Sigmoid colon (tissue), 7 donors: ENCODE data around the gene ATP8A1. TPM values are rescaled to one million over a fixed set of nuclear protein-coding genes. Genes with fewer than 3 reads are reported as not detected.
A peak's percentile ranks its signal among the peaks of the same experiment; 100 is the strongest.
"Not testable (repeated sequence)": the region's sequence is repeated elsewhere in the genome, so short reads cannot be mapped to it uniquely, and the experiment has no call there.

Source experiments
- DNase-seq: peaks from one replicate; pipeline ENCODE4 v3.0.0-alpha.2; 2019
- H3K27ac ChIP-seq, 4 donors: fragments of 200-600 bp; sonication (generic); one replicate each; pipeline ENCODE4 v1.5.1; 2016 to 2019; ENCODE audit warnings: mild to moderate bottlenecking in 1 of 4
- H3K27me3 ChIP-seq, 3 donors: fragments of 200-600 bp; sonication (generic); one replicate each; pipeline ENCODE4 v1.5.1; 2019; ENCODE audit warnings: mild to moderate bottlenecking in 1 of 3
- H3K36me3 ChIP-seq, 4 donors: fragments of 200-600 bp; sonication (generic); one replicate each; pipeline ENCODE4 v1.5.1; 2016 to 2019
- H3K4me1 ChIP-seq, 4 donors: fragments of 200-600 bp; sonication (generic); one replicate each; pipeline ENCODE4 v1.5.1; 2017 to 2019
- H3K4me3 ChIP-seq, 4 donors: fragments of 200-600 bp; sonication (generic); one replicate each; pipeline ENCODE4 v1.5.1; 2017 to 2019; ENCODE audit warnings: mild to moderate bottlenecking in 2 of 4, moderate library complexity in 1 of 4
- H3K9me3 ChIP-seq, 4 donors: fragments of 200-600 bp in 3 of 4; sonication (generic) in 3 of 4; one replicate each; pipeline versions ENCODE4 v1.5.1 to v1.6.1; 2013 to 2019
- CTCF ChIP-seq, 4 experiments: fragments of 450-650 bp in 3 of 4; fragments of 200-600 bp in 1 of 4; IDR thresholded peaks; one replicate each; pipeline ENCODE4 v1.5.1; 2016 to 2019; ENCODE audit warnings: antibody characterized with exemption in 4 of 4, mild to moderate bottlenecking in 3 of 4, moderate library complexity in 2 of 4
- EP300 ChIP-seq, 4 donors: sonication (generic); formaldehyde crosslinking; IDR thresholded peaks; one replicate each; pipeline ENCODE4 v1.6.1; 2017; ENCODE audit warnings: antibody characterized with exemption in 4 of 4
- POLR2A ChIP-seq, 2 donors: fragments of 450-650 bp; IDR thresholded peaks; one replicate each; pipeline ENCODE4 v1.6.1; 2016; ENCODE audit warnings: antibody characterized with exemption in 2 of 2, mild to moderate bottlenecking in 2 of 2, moderate library complexity in 2 of 2
- POLR2AphosphoS5 ChIP-seq, 4 donors: sonication (generic); formaldehyde crosslinking; IDR thresholded peaks; one replicate each; pipeline ENCODE4 v1.6.1; 2017; ENCODE audit warnings: antibody characterized with exemption in 4 of 4
- WGBS, 2 donors: extraction: QIAGEN DNeasy Blood & Tissue Kit; methylation state at CpG; one replicate each; pipeline ENCODE4 v1.1.7; 2013; 5-methylcytosine and 5-hydroxymethylcytosine counted together
- intact Hi-C: fragments of 100-400 bp; cut with DNase I; formaldehyde crosslinking; loops from one replicate; pipeline ENCODE4 v1.15.1; 2023
- polyA plus RNA-seq, 3 donors: library from polyadenylated mRNA; stranded (reverse); fragments of 200-250 nt; gene quantifications; one replicate each; pipeline ENCODE4 v1.2.3, GENCODE V29; 2013
- total RNA-seq, 4 donors: library from RNA; depleted of rRNA; stranded (reverse); fragments of >200 nt; gene quantifications; one replicate each; pipeline ENCODE4 v1.1.0, GENCODE V29; 2016
- donor health status: healthy with polysubstance abuse.
- donor health status: Bipolar disorder and iron deficiency.
- donor health status: healthy.

ATP8A1 gene
- total and polyA plus RNA-seq, 7 donors = 2.4 to 19.3 (median 14.5) TPM

GRCh38 chr4:42487230-42487629 is 169.7 kb downstream of the ATP8A1 start:
- TF ChIP-seq CTCF (IDR thresholded peaks at IDR 0.05) (no peak), POLR2AphosphoS5 (IDR thresholded peaks at IDR 0.05) (no peak), POLR2A (IDR thresholded peaks at IDR 0.05) (no peak), EP300 (IDR thresholded peaks at IDR 0.05) (no peak)
- intact Hi-C loops = no loop called here
- H3K4me3 ChIP-seq = no peak overlapping the region
- WGBS, 2 donors = 64 to 67% methylated on average over 1 of the region's 1 CpG
- H3K36me3 ChIP-seq = no peaks in the 10 kb centered on the region
- H3K4me1 ChIP-seq = peaks cover 0 to 7% (median 0%) of the 10 kb centered on the region in 4 donors
- H3K9me3 ChIP-seq = no peaks in the 10 kb centered on the region
- H3K27me3 ChIP-seq = no peaks in the 10 kb centered on the region
- no peak for DNase-seq
- H3K27ac ChIP-seq = no peak overlapping the region

GRCh38 chr4:42486156-42486555 is 170.7 kb downstream of the ATP8A1 start:
- H3K9me3 ChIP-seq, H3K27ac ChIP-seq, H3K4me3 ChIP-seq, H3K4me1 ChIP-seq, DNase-seq, intact Hi-C loops, H3K27me3 ChIP-seq, H3K36me3 ChIP-seq: not testable (repeated sequence)
- 96 to 97% methylated on average over 6 of the region's 6 CpGs for WGBS, 2 donors

- Histone ChIP-seq H3K27ac (no peak overlapping the region), H3K27me3 (no peaks in the 10 kb centered on the region), H3K9me3 (no peaks in the 10 kb centered on the region), H3K4me3 (no peak overlapping the region), H3K36me3 (no peaks in the 10 kb centered on the region), H3K4me1 (peaks cover 0 to 7% (median 0%) of the 10 kb centered on the region in 4 donors)
- TF ChIP-seq EP300 (IDR thresholded peaks at IDR 0.05) (no peak), POLR2AphosphoS5 (IDR thresholded peaks at IDR 0.05) (no peak), CTCF (IDR thresholded peaks at IDR 0.05) (no peak), POLR2A (IDR thresholded peaks at IDR 0.05) (no peak)
- intact Hi-C loops = no loop called here
- 92 to 97% methylated on average over 4 of the region's 4 CpGs for WGBS, 2 donors
- no peak for DNase-seq
Observed at GRCh38 chr4:42484630-42485029, 172.3 kb downstream of the ATP8A1 start.

- intact Hi-C loops = no loop called here
- Histone ChIP-seq H3K4me3 (no peak overlapping the region), H3K36me3 (no peaks in the 10 kb centered on the region), H3K9me3 (no peaks in the 10 kb centered on the region), H3K27ac (peak overlapping the region in 1 of 4 donors; percentile 14), H3K4me1 (peaks cover 0 to 7% (median 0%) of the 10 kb centered on the region in 4 donors), H3K27me3 (no peaks in the 10 kb centered on the region)
- peak; percentile 76 for DNase-seq
- TF ChIP-seq POLR2AphosphoS5 (IDR thresholded peaks at IDR 0.05) = peak in 1 of 4 donors; percentile 9
- TF ChIP-seq EP300 (IDR thresholded peaks at IDR 0.05) = no peak
- TF ChIP-seq POLR2A (IDR thresholded peaks at IDR 0.05) = no peak
- no peak for TF ChIP-seq CTCF (IDR thresholded peaks at IDR 0.05)
- 83 to 92% methylated on average over 9 of the region's 9 CpGs for WGBS, 2 donors
Observed at GRCh38 chr4:42483426-42484379, 173.2 kb downstream of the ATP8A1 start.

- 86% methylated on average over 5 of the region's 5 CpGs for WGBS, 2 donors
- no peaks in the 10 kb centered on the region for H3K36me3 ChIP-seq
- DNase-seq = no peak
- TF ChIP-seq CTCF (IDR thresholded peaks at IDR 0.05) (no peak), POLR2A (IDR thresholded peaks at IDR 0.05) (no peak), EP300 (IDR thresholded peaks at IDR 0.05) (no peak)
- H3K9me3 ChIP-seq = no peaks in the 10 kb centered on the region
- intact Hi-C loops = no loop called here
- no peak overlapping the region for H3K4me3 ChIP-seq
- peaks cover 0 to 7% (median 0%) of the 10 kb centered on the region in 4 donors for H3K4me1 ChIP-seq
- no peaks in the 10 kb centered on the region for H3K27me3 ChIP-seq
- H3K27ac ChIP-seq = peak overlapping the region in 1 of 4 donors; percentile 14
Observed at GRCh38 chr4:42482516-42483327, 174.2 kb downstream of the ATP8A1 start.
